BLaER1 treated with 17β-estradiol and CSF1 and Interleukin-3, amounts not matched to agents 10 nM and 100 nM (cell line): Measurements from ENCODE around the gene ANXA3.

Source experiments
- H3K27ac ChIP-seq, 11 experiments: shearing (Covaris generic); formaldehyde crosslinking; 2 replicates each; pipeline ENCODE4 v1.8.1; 2022
- H3K27me3 ChIP-seq, 11 experiments: shearing (Covaris generic); formaldehyde crosslinking; 2 replicates each; pipeline ENCODE4 v1.8.1; 2022
- H3K36me3 ChIP-seq, 11 experiments: shearing (Covaris generic); formaldehyde crosslinking; 2 replicates each; pipeline ENCODE4 v1.8.1; 2022
- H3K4me1 ChIP-seq, 10 experiments: shearing (Covaris generic); formaldehyde crosslinking; 2 replicates each; pipeline ENCODE4 v1.8.1; 2022
- H3K4me2 ChIP-seq, 11 experiments: shearing (Covaris generic); formaldehyde crosslinking; 2 replicates each; pipeline ENCODE4 v1.8.1; 2022
- H3K4me3 ChIP-seq, 10 experiments: shearing (Covaris generic); formaldehyde crosslinking; 2 replicates each; pipeline ENCODE4 v1.8.1; 2022
- H3K9ac ChIP-seq, 11 experiments: shearing (Covaris generic); formaldehyde crosslinking; 2 replicates each; pipeline ENCODE4 v1.8.1; 2022
- H3K9me3 ChIP-seq, 11 experiments: shearing (Covaris generic); formaldehyde crosslinking; replicated peaks in 1 of 11; 2 replicates each; pipeline ENCODE4 v1.8.1; 2022
- H4K20me1 ChIP-seq, 11 experiments: shearing (Covaris generic); formaldehyde crosslinking; 2 replicates each; pipeline ENCODE4 v1.8.1; 2022
- Cebpa-rat ChIP-seq, 11 experiments: shearing (Covaris generic); IDR thresholded peaks; 2 replicates each; pipeline ENCODE4 v1.8.1; 2022

The ANXA3 gene

GRCh38 chr4:78599147-78599546 is 47.6 kb downstream of the ANXA3 start:
- Histone ChIP-seq H3K36me3 (no peaks in the 10 kb centered on the region), H3K4me2 (peak overlapping the region in 2 of 11 experiments; percentile 20 to 42; a peak in 2 of 22 replicates), H3K9me3 (0 out of 22 replicates have a peak, but pooled peaks cover 0 to 7% (median 0%) of the 10 kb centered on the region in 11 experiments), H3K9ac (no peak overlapping the region), H3K4me3 (no peak overlapping the region), H4K20me1 (no peaks in the 10 kb centered on the region), H3K27ac (0 out of 22 replicates have a peak overlapping the region, but pooled peaks of 1 of the 11 experiments have one; percentile 26), H3K27me3 (no peaks in the 10 kb centered on the region), H3K4me1 (peaks cover 0 to 20% (median 0%) of the 10 kb centered on the region in 10 experiments; a peak in 5 of 20 replicates)
- no peak for TF ChIP-seq Cebpa-rat (IDR thresholded peaks at IDR 0.05)

- peak overlapping the region in 2 of 11 experiments; percentile 20 to 42; a peak in 5 of 22 replicates for H3K4me2 ChIP-seq
- peaks cover 0 to 20% (median 0%) of the 10 kb centered on the region in 10 experiments; a peak in 5 of 20 replicates for H3K4me1 ChIP-seq
- H4K20me1 ChIP-seq, result no peaks in the 10 kb centered on the region
- no peaks in the 10 kb centered on the region for H3K36me3 ChIP-seq
- TF ChIP-seq Cebpa-rat (IDR thresholded peaks at IDR 0.05), result no peak
- H3K27ac ChIP-seq, result 0 out of 22 replicates have a peak overlapping the region, but pooled peaks of 1 of the 11 experiments have one; percentile 26
- no peaks in the 10 kb centered on the region for H3K27me3 ChIP-seq
- 0 out of 22 replicates have a peak, but pooled peaks cover 0 to under 1% (median 0%) of the 10 kb centered on the region in 11 experiments for H3K9me3 ChIP-seq
- no peak overlapping the region for H3K9ac ChIP-seq
- H3K4me3 ChIP-seq, result no peak overlapping the region
Measured at GRCh38 chr4:78599931-78600375, 48.4 kb downstream of the ANXA3 start.

- Histone ChIP-seq H3K4me2 (no peak overlapping the region), H3K9me3 (no peaks in the 10 kb centered on the region), H4K20me1 (no peaks in the 10 kb centered on the region), H3K4me1 (peaks cover 0 to 20% (median 0%) of the 10 kb centered on the region in 10 experiments; a peak in 5 of 20 replicates), H3K9ac (no peak overlapping the region), H3K36me3 (no peaks in the 10 kb centered on the region), H3K27ac (no peak overlapping the region), H3K4me3 (no peak overlapping the region), H3K27me3 (no peaks in the 10 kb centered on the region)
- no peak for TF ChIP-seq Cebpa-rat (IDR thresholded peaks at IDR 0.05)
Measured at GRCh38 chr4:78601013-78601412, 49.4 kb downstream of the ANXA3 start.

GRCh38 chr4:78602334-78602733 is 50.8 kb downstream of the ANXA3 start:
- Histone ChIP-seq H4K20me1 (no peaks in the 10 kb centered on the region), H3K4me3 (no peak overlapping the region), H3K9ac (no peak overlapping the region), H3K36me3 (no peaks in the 10 kb centered on the region), H3K4me1 (peaks cover 0 to 25% (median 0%) of the 10 kb centered on the region in 10 experiments; a peak in 5 of 20 replicates), H3K27ac (no peak overlapping the region), H3K9me3 (no peaks in the 10 kb centered on the region), H3K27me3 (no peaks in the 10 kb centered on the region), H3K4me2 (peak overlapping the region in 2 of 11 experiments; percentile 13 to 14; a peak in 2 of 22 replicates)
- no peak for TF ChIP-seq Cebpa-rat (IDR thresholded peaks at IDR 0.05)

- Histone ChIP-seq H3K4me1 (peaks cover 0 to 30% (median 0%) of the 10 kb centered on the region in 10 experiments; a peak in 5 of 20 replicates), H4K20me1 (no peaks in the 10 kb centered on the region), H3K36me3 (no peaks in the 10 kb centered on the region), H3K27ac (no peak overlapping the region), H3K9ac (no peak overlapping the region), H3K4me2 (no peak overlapping the region), H3K27me3 (no peaks in the 10 kb centered on the region), H3K9me3 (no peaks in the 10 kb centered on the region), H3K4me3 (no peak overlapping the region)
- TF ChIP-seq Cebpa-rat (IDR thresholded peaks at IDR 0.05), result no peak
Measured at GRCh38 chr4:78603384-78603783, 51.8 kb downstream of the ANXA3 start.

GRCh38 chr4:78604988-78605387 is 53.4 kb downstream of the ANXA3 start:
- Histone ChIP-seq H3K4me2 (no peak overlapping the region), H3K4me3 (no peak overlapping the region), H4K20me1 (no peaks in the 10 kb centered on the region), H3K4me1 (peaks cover 4 to 37% (median 10%) of the 10 kb centered on the region in 10 experiments), H3K27me3 (no peaks in the 10 kb centered on the region), H3K9me3 (no peaks in the 10 kb centered on the region), H3K36me3 (no peaks in the 10 kb centered on the region), H3K9ac (no peak overlapping the region), H3K27ac (no peak overlapping the region)
- TF ChIP-seq Cebpa-rat (IDR thresholded peaks at IDR 0.05), result no peak

GRCh38 chr4:78606035-78606434 is 54.5 kb downstream of the ANXA3 start:
- Histone ChIP-seq H3K4me1 (peaks cover 15 to 43% (median 20%) of the 10 kb centered on the region in 10 experiments), H3K4me2 (peak overlapping the region in 1 of 11 experiments; percentile 7; a peak in 1 of 22 replicates), H3K9me3 (no peaks in the 10 kb centered on the region), H3K36me3 (no peaks in the 10 kb centered on the region), H3K27me3 (no peaks in the 10 kb centered on the region), H3K4me3 (no peak overlapping the region), H4K20me1 (no peaks in the 10 kb centered on the region), H3K27ac (no peak overlapping the region), H3K9ac (no peak overlapping the region)
- no peak for TF ChIP-seq Cebpa-rat (IDR thresholded peaks at IDR 0.05)

GRCh38 chr4:78606530-78607095 is 55.0 kb downstream of the ANXA3 start:
- TF ChIP-seq Cebpa-rat (IDR thresholded peaks at IDR 0.05), result no peak
- Histone ChIP-seq H3K27ac (no peak overlapping the region), H3K4me2 (peak overlapping the region in 1 of 11 experiments; percentile 7; a peak in 1 of 22 replicates), H3K36me3 (no peaks in the 10 kb centered on the region), H4K20me1 (no peaks in the 10 kb centered on the region), H3K9me3 (no peaks in the 10 kb centered on the region), H3K4me3 (no peak overlapping the region), H3K27me3 (no peaks in the 10 kb centered on the region), H3K9ac (no peak overlapping the region), H3K4me1 (peaks cover 21 to 49% (median 26%) of the 10 kb centered on the region in 10 experiments)

- Histone ChIP-seq H3K4me3 (no peak overlapping the region), H3K27me3 (no peaks in the 10 kb centered on the region), H3K9ac (no peak overlapping the region), H3K27ac (peak overlapping the region in 1 of 11 experiments; percentile 8; a peak in 1 of 22 replicates), H3K9me3 (no peaks in the 10 kb centered on the region), H3K4me2 (peak overlapping the region in 4 of 11 experiments; percentile 32 to 84 (median 76); a peak in 6 of 22 replicates), H4K20me1 (no peaks in the 10 kb centered on the region), H3K36me3 (no peaks in the 10 kb centered on the region), H3K4me1 (peaks cover 41 to 63% (median 47%) of the 10 kb centered on the region in 10 experiments)
- TF ChIP-seq Cebpa-rat (IDR thresholded peaks at IDR 0.05), result no peak
Measured at GRCh38 chr4:78608684-78609083, 57.1 kb downstream of the ANXA3 start.
